DMS153 treated with DMSO at 0.1 percent for 48 hours (cell line): ENCODE results near the gene PAQR4.

Experiments
- DNase-seq: peaks from one replicate; lab custom pipeline; 2025; ENCODE audit not compliant: unreplicated experiment; lab: John Stamatoyannopoulos, UW

PAQR4 gene

DNA sequence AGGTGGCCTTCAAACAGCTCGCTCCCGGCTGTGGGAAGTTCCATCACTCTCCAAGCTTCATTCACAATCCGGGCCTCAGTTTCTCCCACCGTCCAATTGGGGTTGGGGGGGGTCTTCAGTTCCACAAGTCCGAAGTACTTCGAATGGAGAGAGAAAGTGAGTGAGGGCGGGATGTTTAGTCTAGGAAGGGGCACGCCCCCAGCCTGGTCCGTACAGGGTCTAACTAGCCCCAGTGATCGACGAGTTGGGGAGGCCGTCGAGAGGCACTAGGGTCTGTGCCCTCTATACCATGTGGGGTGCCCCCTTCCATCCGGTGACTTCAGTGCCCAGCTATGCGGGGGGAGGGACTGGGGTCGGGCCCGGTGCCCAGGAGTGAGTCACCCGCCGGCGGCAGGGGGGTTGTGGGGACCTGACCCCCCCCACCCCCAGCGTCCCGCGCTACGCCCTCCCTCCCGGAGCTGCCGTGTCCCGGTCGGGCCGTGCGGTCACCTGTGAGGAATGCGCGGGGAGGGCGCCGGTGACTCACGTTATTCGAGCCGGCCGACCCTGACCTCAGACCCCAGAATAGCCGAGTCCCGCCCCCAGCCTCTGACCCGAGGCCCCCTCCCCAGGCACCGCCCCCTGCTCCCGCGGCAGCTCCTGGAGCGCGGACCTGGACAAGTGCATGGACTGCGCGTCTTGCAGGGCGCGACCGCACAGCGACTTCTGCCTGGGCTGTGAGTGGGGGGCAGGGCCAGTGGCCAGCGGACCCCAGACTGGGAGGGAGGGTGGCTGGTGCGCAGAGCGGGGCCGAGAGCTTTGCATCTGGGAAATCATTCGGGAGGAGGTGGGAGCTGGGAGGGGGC is 51.7 kb downstream of the PAQR4 start:
- DNase-seq = no peak

DNA sequence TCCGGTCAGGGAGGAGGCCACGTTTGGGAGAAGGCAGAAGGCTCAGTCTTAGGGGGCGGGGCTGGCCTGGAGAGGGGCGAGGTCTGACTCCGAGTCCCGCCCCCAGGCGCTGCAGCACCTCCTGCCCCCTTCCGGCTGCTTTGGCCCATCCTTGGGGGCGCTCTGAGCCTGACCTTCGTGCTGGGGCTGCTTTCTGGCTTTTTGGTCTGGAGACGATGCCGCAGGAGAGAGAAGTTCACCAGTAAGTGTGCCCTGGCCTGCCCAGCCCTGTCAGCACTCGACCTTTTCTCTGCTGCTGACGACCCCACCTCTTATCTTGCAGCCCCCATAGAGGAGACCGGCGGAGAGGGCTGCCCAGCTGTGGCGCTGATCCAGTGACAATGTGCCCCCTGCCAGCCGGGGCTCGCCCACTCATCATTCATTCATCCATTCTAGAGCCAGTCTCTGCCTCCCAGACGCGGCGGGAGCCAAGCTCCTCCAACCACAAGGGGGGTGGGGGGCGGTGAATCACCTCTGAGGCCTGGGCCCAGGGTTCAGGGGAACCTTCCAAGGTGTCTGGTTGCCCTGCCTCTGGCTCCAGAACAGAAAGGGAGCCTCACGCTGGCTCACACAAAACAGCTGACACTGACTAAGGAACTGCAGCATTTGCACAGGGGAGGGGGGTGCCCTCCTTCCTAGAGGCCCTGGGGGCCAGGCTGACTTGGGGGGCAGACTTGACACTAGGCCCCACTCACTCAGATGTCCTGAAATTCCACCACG is 52.5 kb downstream of the PAQR4 start:
- peak; percentile 27 for DNase-seq

DNA sequence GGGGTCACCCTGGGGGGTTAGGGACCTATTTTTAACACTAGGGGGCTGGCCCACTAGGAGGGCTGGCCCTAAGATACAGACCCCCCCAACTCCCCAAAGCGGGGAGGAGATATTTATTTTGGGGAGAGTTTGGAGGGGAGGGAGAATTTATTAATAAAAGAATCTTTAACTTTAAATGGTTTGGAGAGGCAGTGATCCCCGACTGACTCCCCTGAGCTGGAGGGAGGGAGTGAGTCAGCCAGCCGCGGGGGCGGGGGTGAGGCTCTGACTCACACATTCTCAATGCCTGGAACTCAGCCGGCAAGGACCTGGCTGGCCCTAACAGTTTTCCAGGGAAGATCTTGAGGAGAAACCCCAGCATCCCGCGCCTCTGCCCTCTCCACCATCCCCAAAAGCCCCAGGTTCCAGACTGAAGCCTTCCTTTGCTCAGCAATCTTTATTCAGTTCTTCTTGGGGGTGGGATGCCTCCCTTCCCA is 53.1 kb downstream of the PAQR4 start:
- DNase-seq = no peak

DNA sequence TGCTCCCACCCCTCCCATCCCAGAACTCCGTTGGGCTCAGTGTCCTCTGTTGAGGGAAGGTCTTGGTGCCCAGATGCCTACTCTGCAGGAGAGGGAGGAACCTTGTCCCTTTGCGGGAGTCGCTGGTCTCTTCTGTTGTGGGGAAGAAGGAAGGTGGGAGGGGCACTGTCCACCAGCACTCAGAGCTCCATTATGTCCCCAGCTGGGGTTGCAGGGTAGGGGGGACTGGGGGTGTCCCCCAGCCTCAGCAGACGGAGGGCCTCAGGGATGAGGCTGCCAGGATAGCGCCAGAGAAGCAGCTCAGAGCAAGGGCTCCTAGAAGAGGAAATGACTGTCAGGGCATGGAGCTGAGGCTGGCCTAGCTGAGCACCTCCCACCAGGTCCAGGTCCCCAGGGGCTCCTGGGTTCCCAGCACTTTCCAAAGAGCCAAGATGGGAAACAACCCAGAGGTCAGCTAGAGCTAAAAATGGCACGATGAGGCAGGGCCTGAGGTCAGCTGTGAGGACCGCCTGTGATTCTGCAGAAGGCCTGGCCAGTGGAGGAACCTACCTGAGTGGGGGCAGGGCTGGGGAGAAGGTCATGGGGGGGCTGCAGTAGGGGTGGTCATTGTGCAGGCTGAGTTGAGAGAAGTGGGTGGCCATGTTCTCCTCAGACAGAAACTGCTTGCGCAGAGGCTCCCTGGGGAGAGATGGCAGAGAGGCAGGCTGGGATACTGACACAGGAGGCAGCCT is 53.7 kb downstream of the PAQR4 start:
- DNase-seq = peak; percentile 13
